Measurements from ENCODE around the gene C1orf56.
"Not testable (repeated sequence)": the region's sequence is repeated elsewhere in the genome, so short reads cannot be mapped to it uniquely, and the experiment has no call there.

Gene C1orf56

DNA sequence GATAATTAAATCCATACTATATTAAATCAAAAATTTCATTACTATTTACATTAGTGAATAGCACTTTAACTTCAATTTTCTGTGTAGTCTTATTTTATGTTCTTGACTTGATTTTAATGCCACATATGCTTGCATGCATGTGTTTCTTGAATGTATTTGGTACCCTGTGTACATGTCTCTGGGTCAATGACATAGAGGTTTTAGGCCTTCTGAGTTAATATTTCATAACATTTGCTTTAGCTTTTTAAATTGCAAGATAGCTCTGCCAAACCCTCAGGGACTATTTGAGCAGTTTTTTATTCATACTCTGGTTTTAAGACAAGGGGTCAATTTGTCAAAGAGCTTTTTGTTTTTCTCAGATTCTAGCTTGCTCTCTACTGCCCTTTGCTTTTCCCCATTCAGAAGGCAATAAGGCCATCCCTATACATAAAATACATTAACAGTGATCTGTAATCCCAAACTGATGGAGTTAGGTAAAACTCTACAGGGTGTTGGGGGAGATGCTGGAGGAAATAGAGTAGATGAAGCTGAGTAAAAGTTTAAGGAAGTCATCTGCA is 17.6 kb downstream of the C1orf56 start:
- Mint-ChIP-seq H3K27me3 (ENCODE audit: low read depth) (no peaks in the 10 kb centered on the region), H3K36me3 (ENCODE audit: low read depth) (peaks cover 10% of the 10 kb centered on the region), H3K9me3 (no peaks in the 10 kb centered on the region), H3K27ac (no peak overlapping the region), H3K4me1 (ENCODE audit: low read depth) (peaks cover 14% of the 10 kb centered on the region), H3K4me3 (no peak overlapping the region)

GRCh38 chr1:151067185-151067584 is 19.6 kb downstream of the C1orf56 start:
- Mint-ChIP-seq H3K4me1 (ENCODE audit: low read depth) (peaks cover 15% of the 10 kb centered on the region), H3K36me3 (ENCODE audit: low read depth) (peaks cover 14% of the 10 kb centered on the region), H3K27ac (no peak overlapping the region), H3K9me3 (no peaks in the 10 kb centered on the region), H3K4me3 (no peak overlapping the region), H3K27me3 (ENCODE audit: low read depth) (no peaks in the 10 kb centered on the region)

DNA sequence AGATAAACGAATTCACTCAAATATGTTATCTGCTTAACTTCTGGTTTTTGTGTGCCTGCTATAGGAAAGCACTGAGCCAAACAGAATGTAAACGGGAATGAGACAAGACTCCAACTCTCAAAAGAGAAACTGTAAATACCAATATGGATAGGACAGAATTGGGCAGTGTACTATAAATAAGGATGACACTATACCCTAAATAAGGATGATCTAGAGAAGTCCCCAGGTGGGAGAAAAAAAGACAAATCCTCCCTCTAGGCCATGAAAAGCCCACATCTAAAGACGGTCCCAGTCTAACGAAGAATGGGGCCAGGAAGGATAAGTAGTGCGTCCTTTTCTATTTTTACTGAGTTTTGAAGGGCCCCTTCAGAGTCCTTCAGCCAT is 21.5 kb downstream of the C1orf56 start:
- Mint-ChIP-seq H3K36me3 (ENCODE audit: low read depth) (peaks cover 17% of the 10 kb centered on the region), H3K9me3 (no peaks in the 10 kb centered on the region)

DNA sequence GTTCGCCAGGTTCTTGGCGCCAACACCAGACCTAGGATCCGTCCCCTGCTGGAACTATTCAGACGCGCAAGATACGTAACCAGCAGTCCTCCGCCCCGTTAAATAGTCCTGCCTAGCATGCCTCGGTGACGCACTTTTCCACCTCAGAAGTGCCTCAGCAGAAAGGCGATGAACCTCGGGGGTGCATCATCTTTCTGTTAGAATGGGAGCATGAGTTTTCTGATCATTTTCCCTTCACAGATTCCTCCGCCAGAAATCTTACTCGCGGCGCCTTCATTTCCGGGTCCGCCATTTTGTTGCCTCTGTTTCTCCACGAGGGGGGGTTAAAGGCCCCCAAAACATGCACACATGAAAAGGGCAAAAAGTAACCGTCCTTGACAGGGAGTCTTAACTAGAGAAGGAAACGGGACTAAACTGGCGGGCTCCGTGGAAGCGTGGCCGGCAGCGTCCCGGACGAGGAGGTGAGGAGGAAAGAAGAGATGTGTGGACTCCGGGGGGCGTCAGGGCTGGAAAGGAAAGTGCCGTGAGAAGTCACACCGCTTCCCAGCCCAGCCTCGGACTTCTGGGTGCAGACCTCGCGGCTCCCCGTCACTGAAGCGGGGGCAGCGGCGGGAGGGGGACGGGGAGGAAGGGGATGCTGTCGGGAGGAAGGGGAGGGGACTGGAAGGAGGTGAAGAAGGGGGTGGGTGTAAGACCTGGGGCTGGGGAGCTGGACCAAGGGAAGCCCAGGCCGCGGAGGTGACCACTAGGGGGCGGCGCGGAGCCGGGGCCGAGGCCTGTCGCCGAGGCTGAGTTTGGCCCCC is 23.1 kb downstream of the C1orf56 start, which contains the start of gene GABPB2:
TSS of gene GABPB2 (plus strand) at position 288 of the 803 bp plus-strand sequence. CDS start 17,429 bp downstream, outside the sequence.
- Mint-ChIP-seq H3K36me3 (ENCODE audit: low read depth) (peaks cover 17% of the 10 kb centered on the region), H3K27me3 (ENCODE audit: low read depth) (no peaks in the 10 kb centered on the region), H3K9me3 (no peaks in the 10 kb centered on the region), H3K4me3 (peak within 1 kb of the TSS; percentile 97), H3K27ac (peak within 1 kb of the TSS; percentile 99), H3K4me1 (ENCODE audit: low read depth) (peaks cover 12% of the 10 kb centered on the region)

More for the DNA sequence above, 21.5 kb downstream of the C1orf56 start:
- H3K4me3 Mint-ChIP-seq, result peak overlapping the region; percentile 51
- peaks cover 13% of the 10 kb centered on the region for H3K4me1 Mint-ChIP-seq (ENCODE audit: low read depth)
- H3K27ac Mint-ChIP-seq, result peak overlapping the region; percentile 68
- no peaks in the 10 kb centered on the region for H3K27me3 Mint-ChIP-seq (ENCODE audit: low read depth)

DNA sequence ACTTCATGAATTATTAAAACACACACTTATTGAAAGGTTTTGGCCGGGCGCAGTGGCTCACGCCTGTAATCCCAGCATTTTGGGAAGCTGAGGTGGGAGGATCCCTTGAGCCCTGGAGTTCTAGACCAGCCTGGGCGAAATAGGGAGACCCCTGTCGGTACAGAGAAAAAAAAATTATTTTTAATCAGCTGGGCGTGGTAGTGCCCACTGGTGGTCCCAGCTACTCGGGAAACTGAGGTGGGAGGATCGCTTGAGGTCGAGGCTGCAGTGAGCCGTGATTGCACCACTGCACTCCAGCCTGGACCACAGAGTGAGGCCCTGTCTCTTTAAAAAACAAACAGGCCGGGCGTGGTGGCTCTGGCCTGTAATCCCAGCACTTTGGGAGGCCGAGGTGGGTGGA is 24.7 kb downstream of the C1orf56 start:
- Mint-ChIP-seq H3K27ac (no peak overlapping the region), H3K36me3 (ENCODE audit: low read depth) (peaks cover 14% of the 10 kb centered on the region), H3K4me3 (no peak overlapping the region), H3K9me3 (no peaks in the 10 kb centered on the region), H3K4me1 (ENCODE audit: low read depth) (peaks cover 12% of the 10 kb centered on the region), H3K27me3 (ENCODE audit: low read depth) (no peaks in the 10 kb centered on the region)

DNA sequence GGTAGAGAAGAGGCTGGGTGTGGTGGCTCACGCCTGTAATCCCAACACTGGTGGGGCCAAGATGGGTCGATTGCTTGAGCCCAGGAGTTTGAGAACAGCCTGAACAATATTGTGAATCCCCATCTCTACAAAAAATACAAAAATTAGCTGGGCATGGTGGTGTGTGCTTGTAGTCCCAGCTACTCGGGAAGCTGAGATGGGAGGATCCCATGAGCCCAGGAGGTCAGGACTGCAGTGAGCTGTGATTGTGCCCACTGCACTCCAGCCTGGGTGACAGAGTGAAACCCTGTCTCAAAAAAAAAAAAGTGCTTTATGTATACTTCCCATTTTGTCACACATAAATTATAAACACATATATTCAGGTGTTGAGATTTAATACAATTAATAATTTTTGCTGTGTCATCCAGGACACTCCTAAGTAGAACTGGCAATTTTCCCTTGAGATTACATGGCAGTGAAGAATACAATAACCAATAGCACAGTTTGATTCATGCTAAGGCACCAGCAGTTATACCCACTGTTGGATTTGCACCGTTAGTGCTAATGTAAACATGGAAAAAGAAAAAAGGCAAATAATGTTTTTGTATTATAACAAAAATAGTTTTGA is 38.5 kb downstream of the C1orf56 start:
- Mint-ChIP-seq H3K4me3 (no peak overlapping the region), H3K9me3 (no peaks in the 10 kb centered on the region), H3K4me1 (ENCODE audit: low read depth) (no peaks in the 10 kb centered on the region), H3K27ac (no peak overlapping the region), H3K27me3 (ENCODE audit: low read depth) (no peaks in the 10 kb centered on the region), H3K36me3 (ENCODE audit: low read depth) (peaks cover 1% of the 10 kb centered on the region)

GRCh38 chr1:151097426-151097825 is 49.9 kb downstream of the C1orf56 start:
- not testable (repeated sequence) for H3K36me3 Mint-ChIP-seq (ENCODE audit: low read depth); H3K27me3 Mint-ChIP-seq (ENCODE audit: low read depth); H3K4me3 Mint-ChIP-seq; H3K4me1 Mint-ChIP-seq (ENCODE audit: low read depth); H3K27ac Mint-ChIP-seq; H3K9me3 Mint-ChIP-seq

DNA sequence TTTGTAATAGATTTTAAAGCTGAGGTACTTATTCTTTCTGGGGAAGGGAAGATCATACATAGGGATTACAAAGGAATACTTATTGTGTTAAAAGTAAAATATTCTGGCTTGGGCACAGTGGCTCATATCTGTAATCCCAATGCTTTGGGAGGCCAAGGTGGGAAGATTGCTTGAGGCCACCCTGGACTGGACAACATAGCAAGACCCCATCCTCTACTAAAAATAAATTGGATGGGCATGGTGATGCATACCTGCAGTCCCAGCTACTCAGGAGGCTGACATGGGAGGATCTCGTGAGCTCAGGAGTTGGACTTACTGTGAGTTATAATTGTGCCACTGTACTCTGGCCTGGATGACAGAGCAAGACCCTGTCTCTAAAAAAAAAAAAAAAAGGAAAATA is 50.6 kb downstream of the C1orf56 start:
- Mint-ChIP-seq H3K4me1 (ENCODE audit: low read depth) (no peaks in the 10 kb centered on the region), H3K27me3 (ENCODE audit: low read depth) (no peaks in the 10 kb centered on the region), H3K36me3 (ENCODE audit: low read depth) (peaks cover 3% of the 10 kb centered on the region), H3K27ac (no peak overlapping the region), H3K9me3 (no peaks in the 10 kb centered on the region), H3K4me3 (no peak overlapping the region)
